Measurements from ENCODE around the gene SHISAL1. TPM values are rescaled to one million over a fixed set of nuclear protein-coding genes. Genes with fewer than 3 reads are reported as not detected.
"Not testable (repeated sequence)": the region's sequence is repeated elsewhere in the genome, so short reads cannot be mapped to it uniquely, and the experiment has no call there.

The SHISAL1 gene
- total RNA-seq, 4 donors from 2014 or later: 1.1 to 3.3 (median 1.4) TPM

GRCh38 chr22:44237290-44237689, 75.5 kb downstream of the SHISAL1 start:
- no peak for DNase-seq
- no peak for TF ChIP-seq CTCF (IDR thresholded peaks at IDR 0.05)
- no peak for TF ChIP-seq POLR2A (IDR thresholded peaks at IDR 0.05)

GRCh38 chr22:44234372-44234771, 78.4 kb downstream of the SHISAL1 start:
- H3K4me1 ChIP-seq, H3K4me3 ChIP-seq: not testable (repeated sequence)

More at GRCh38 chr22:44237290-44237689, 75.5 kb downstream of the SHISAL1 start:
- Histone ChIP-seq H3K9me3 (no peaks in the 10 kb centered on the region), H3K27ac (no peak overlapping the region), H3K27me3 (no peaks in the 10 kb centered on the region), H3K4me3 (no peak overlapping the region), H3K4me1 (no peaks in the 10 kb centered on the region), H3K36me3 (no peaks in the 10 kb centered on the region)

GRCh38 chr22:44231233-44231632, 81.5 kb downstream of the SHISAL1 start:
- H3K4me3 ChIP-seq: no peak overlapping the region
- peaks cover 0 to 7% (median 2%) of the 10 kb centered on the region in 4 donors for H3K9me3 ChIP-seq
- H3K27me3 ChIP-seq: no peaks in the 10 kb centered on the region
- no peaks in the 10 kb centered on the region for H3K4me1 ChIP-seq
- no peak for TF ChIP-seq POLR2A (IDR thresholded peaks at IDR 0.05)
- no peak for TF ChIP-seq CTCF (IDR thresholded peaks at IDR 0.05)
- H3K27ac ChIP-seq: no peak overlapping the region
- no peak for DNase-seq
- no peaks in the 10 kb centered on the region for H3K36me3 ChIP-seq

More at GRCh38 chr22:44234372-44234771, 78.4 kb downstream of the SHISAL1 start:
- not testable (repeated sequence) for DNase-seq, H3K27me3 ChIP-seq, H3K36me3 ChIP-seq, H3K9me3 ChIP-seq, H3K27ac ChIP-seq

- TF ChIP-seq CTCF (IDR thresholded peaks at IDR 0.05) (no peak), POLR2A (IDR thresholded peaks at IDR 0.05) (no peak)
- Histone ChIP-seq H3K4me1 (no peaks in the 10 kb centered on the region), H3K27ac (no peak overlapping the region), H3K27me3 (no peaks in the 10 kb centered on the region), H3K9me3 (peaks cover 0 to 7% (median 2%) of the 10 kb centered on the region in 4 donors), H3K36me3 (no peaks in the 10 kb centered on the region), H3K4me3 (no peak overlapping the region)
- no peak for DNase-seq
These were observed 82.9 kb downstream of the SHISAL1 start for GRCh38 chr22:44229809-44230208.

- no peak for DNase-seq
- H3K4me3 ChIP-seq: no peak overlapping the region
- TF ChIP-seq CTCF (IDR thresholded peaks at IDR 0.05) (no peak), POLR2A (IDR thresholded peaks at IDR 0.05) (no peak)
- H3K36me3 ChIP-seq: no peaks in the 10 kb centered on the region
- no peak overlapping the region for H3K27ac ChIP-seq
- H3K9me3 ChIP-seq: peaks cover 0 to 7% (median 2%) of the 10 kb centered on the region in 4 donors
- no peaks in the 10 kb centered on the region for H3K4me1 ChIP-seq
- H3K27me3 ChIP-seq: no peaks in the 10 kb centered on the region
These were observed 83.4 kb downstream of the SHISAL1 start for GRCh38 chr22:44229331-44229730.

- peaks cover 0 to 7% (median 2%) of the 10 kb centered on the region in 4 donors for H3K9me3 ChIP-seq
- DNase-seq: no peak
These were observed 86.9 kb downstream of the SHISAL1 start for GRCh38 chr22:44225812-44226211.

More at GRCh38 chr22:44225812-44226211, 86.9 kb downstream of the SHISAL1 start:
- no peak overlapping the region for H3K4me3 ChIP-seq
- no peak overlapping the region for H3K27ac ChIP-seq
- no peaks in the 10 kb centered on the region for H3K27me3 ChIP-seq
- TF ChIP-seq POLR2A (IDR thresholded peaks at IDR 0.05) (no peak), CTCF (IDR thresholded peaks at IDR 0.05) (no peak)
- no peaks in the 10 kb centered on the region for H3K4me1 ChIP-seq
- no peaks in the 10 kb centered on the region for H3K36me3 ChIP-seq

All from Peyer's patch (tissue), 4 donors.